ENCODE measurements around the gene GRIK3.
"Not testable (repeated sequence)": the region's sequence is repeated elsewhere in the genome, so short reads cannot be mapped to it uniquely, and the experiment has no call there.

The GRIK3 gene

GRCh38 chr1:36934061-36934460, 100.3 kb downstream of the GRIK3 start:
- no peak for DNase-seq

- DNase-seq: no peak
Measured at GRCh38 chr1:36927826-36928225, 106.5 kb downstream of the GRIK3 start.

- no peak for DNase-seq
Measured at GRCh38 chr1:36925251-36925650, 109.1 kb downstream of the GRIK3 start.

GRCh38 chr1:36924282-36924811, 110.0 kb downstream of the GRIK3 start:
- DNase-seq: peak in 1 of 2 experiments; percentile 12

GRCh38 chr1:36922593-36923426, 111.5 kb downstream of the GRIK3 start:
- DNase-seq: no peak

GRCh38 chr1:36922071-36922470, 112.2 kb downstream of the GRIK3 start:
- no peak for DNase-seq

GRCh38 chr1:36920801-36921405, 113.4 kb downstream of the GRIK3 start:
- DNase-seq: no peak

- no peak for DNase-seq
Measured at GRCh38 chr1:36920371-36920770, 113.9 kb downstream of the GRIK3 start.

- DNase-seq: no peak
Measured at GRCh38 chr1:36919491-36920145, 114.7 kb downstream of the GRIK3 start.

GRCh38 chr1:36918604-36919003, 115.7 kb downstream of the GRIK3 start:
- no peak for DNase-seq

GRCh38 chr1:36916542-36916941, 117.8 kb downstream of the GRIK3 start:
- DNase-seq: not testable (repeated sequence)

- no peak for DNase-seq
Measured at GRCh38 chr1:36913484-36914060, 120.7 kb downstream of the GRIK3 start.

GRCh38 chr1:36913016-36913415, 121.3 kb downstream of the GRIK3 start:
- no peak for DNase-seq

- DNase-seq: no peak
Measured at GRCh38 chr1:36912365-36912865, 121.9 kb downstream of the GRIK3 start.

- no peak for DNase-seq
Measured at GRCh38 chr1:36911561-36912364, 122.6 kb downstream of the GRIK3 start.

- DNase-seq: no peak
Measured at GRCh38 chr1:36910886-36911540, 123.3 kb downstream of the GRIK3 start.

- DNase-seq: no peak
Measured at GRCh38 chr1:36909946-36910725, 124.2 kb downstream of the GRIK3 start.

GRCh38 chr1:36909359-36909758, 125.0 kb downstream of the GRIK3 start:
- DNase-seq: not testable (repeated sequence)

- no peak for DNase-seq
Measured at GRCh38 chr1:36908096-36908495, 126.2 kb downstream of the GRIK3 start.

- DNase-seq: no peak
Measured at GRCh38 chr1:36906555-36906954, 127.8 kb downstream of the GRIK3 start.

- no peak for DNase-seq
Measured at GRCh38 chr1:36905941-36906340, 128.4 kb downstream of the GRIK3 start.

Measured in stimulated activated CD4-positive, alpha-beta T cell treated with anti-CD3 and anti-CD28 coated beads, Interleukin-4, amount 100 ng/mL, for 4 hours (primary cell).